GM12878 (cell line): ENCODE data around the gene CYP4A22. TPM values are rescaled to one million over a fixed set of nuclear protein-coding genes. Genes with fewer than 3 reads are reported as not detected.

ENCODE experiments used
- ATAC-seq: fragments of 200-7000 bp; cut with Tn5 transposase; 3 replicates; pipeline ENCODE4 v1.9.1; 2020; ENCODE audit warnings: mild to moderate bottlenecking, moderate library complexity
- BruUV-seq: library from RNA; stranded (reverse); fragments of 400-500 nt; replicated peaks from 2 replicates; lab custom pipeline; 2021; lab: Mats Ljungman, UMichigan
- CTCF ChIA-PET: fragments of 300-600 bp; sonication (Branson Sonifier 250); formaldehyde crosslinking; extraction: SDS; loops from one replicate; lab custom pipeline; 2021; ENCODE audit warnings: inconsistent platforms; lab: Yijun Ruan, JAX
- POLR2A ChIA-PET: fragments of 350-600 bp; formaldehyde crosslinking; extraction: SDS; loops from one replicate; lab custom pipeline; 2021; ENCODE audit warnings: inconsistent platforms; lab: Charles Lee
- RAD21 ChIA-PET: fragments of 300-600 bp; sonication (Branson Sonifier 250); formaldehyde crosslinking; loops from one replicate; lab custom pipeline; 2023; ENCODE audit warnings: antibody characterized with exemption; ENCODE audit not compliant: unreplicated experiment; lab: Charles Lee
- SMC1A ChIA-PET: fragments of 300-600 bp; sonication (Branson Sonifier 250); formaldehyde crosslinking; loops from one replicate; lab custom pipeline; 2023; ENCODE audit not compliant: unreplicated experiment, uncharacterized antibody; lab: Charles Lee
- DNase-seq: peaks from one replicate; pipeline ENCODE4 v3.0.0-alpha.2; 2011; ENCODE audit warnings: low read depth, low spot score
- FAIRE-seq: peaks from 3 replicates; lab custom pipeline; 2011; peaks lifted over from hg19 to GRCh38; lab: Jason Lieb, UNC
- H2AFZ ChIP-seq: 2 replicates; pipeline ENCODE4 v1.6.0; 2011; ENCODE audit warnings: low read depth, low read length, control low read depth; ENCODE audit not compliant: control insufficient read depth
- H3K27ac ChIP-seq: 2 replicates; pipeline ENCODE4 v1.5.1; 2011; ENCODE audit warnings: control low read depth; ENCODE audit not compliant: control insufficient read depth, insufficient read depth
- H3K27me3 ChIP-seq, 2 experiments: replicated peaks in 1 of 2; 2 replicates each; pipeline versions ENCODE4 v1.6.0 to v1.6.1; 2011; ENCODE audit warnings: low read length in 1 of 2; ENCODE audit not compliant: control insufficient read depth in 2 of 2, insufficient read depth in 2 of 2
- H3K36me3 ChIP-seq, 2 experiments: 2 replicates each; pipeline ENCODE4 v1.5.1; 2011; ENCODE audit warnings: low read length in 1 of 2; ENCODE audit not compliant: control insufficient read depth in 2 of 2, insufficient read depth in 2 of 2
- H3K4me1 ChIP-seq: 2 replicates; pipeline ENCODE4 v1.6.1; 2011; ENCODE audit warnings: mild to moderate bottlenecking, low read length, moderate library complexity, mixed read lengths; ENCODE audit not compliant: control insufficient read depth, insufficient read depth
- H3K4me2 ChIP-seq: 2 replicates; pipeline ENCODE4 v1.6.0; 2011; ENCODE audit warnings: control low read depth; ENCODE audit not compliant: control insufficient read depth, insufficient read depth
- H3K4me3 ChIP-seq: fragments of 200-600 bp; sonication (generic); 2 replicates; pipeline ENCODE4 v1.5.1; 2016
- H3K79me2 ChIP-seq: 2 replicates; pipeline ENCODE4 v1.6.0; 2011; ENCODE audit warnings: low read length; ENCODE audit not compliant: control insufficient read depth, insufficient read depth
- H3K9ac ChIP-seq: 2 replicates; pipeline ENCODE4 v1.8.0; 2011; ENCODE audit warnings: low read length, control low read depth, mixed read lengths; ENCODE audit not compliant: control insufficient read depth, insufficient read depth
- H3K9me3 ChIP-seq: replicated peaks from 3 replicates; pipeline ENCODE4 v1.5.1; 2011; ENCODE audit warnings: mild to moderate bottlenecking, low read length; ENCODE audit not compliant: control insufficient read depth, insufficient read depth
- H4K20me1 ChIP-seq: 2 replicates; pipeline ENCODE4 v1.6.0; 2011; ENCODE audit not compliant: control insufficient read depth, insufficient read depth
- ASH2L ChIP-seq: fragments of 300-600, 200-600 bp; sonication (generic); IDR thresholded peaks from 2 replicates; pipeline ENCODE4 v1.6.1; 2017; ENCODE audit warnings: low read depth, mild to moderate bottlenecking, borderline replicate concordance
- HDGF ChIP-seq: fragments of 450-650 bp; IDR thresholded peaks from 2 replicates; pipeline ENCODE4 v1.6.1; 2016; ENCODE audit warnings: antibody characterized with exemption
- IKZF2 ChIP-seq, 2 experiments: fragments of 450-650 bp; IDR thresholded peaks; 2 replicates each; pipeline ENCODE4 v1.6.1; 2017; ENCODE audit warnings: mild to moderate bottlenecking in 2 of 2, moderate library complexity in 2 of 2
- JUNB ChIP-seq: IDR thresholded peaks from 2 replicates; pipeline ENCODE4 v1.6.1; 2016; ENCODE audit warnings: antibody characterized with exemption, mild to moderate bottlenecking
- MAX ChIP-seq: IDR thresholded peaks from 2 replicates; pipeline ENCODE4 v1.6.1; 2012; ENCODE audit warnings: low read depth, low read length, improper control_type of control experiment
- PAX5 ChIP-seq: IDR thresholded peaks from 2 replicates; pipeline ENCODE4 v1.6.1; 2011; ENCODE audit warnings: low read depth, low read length, borderline replicate concordance
- RB1 ChIP-seq: fragments of 450-650 bp; formaldehyde crosslinking; IDR thresholded peaks from 2 replicates; pipeline ENCODE4 v1.6.1; 2017; ENCODE audit warnings: mild to moderate bottlenecking, borderline replicate concordance
- RELA ChIP-seq: fragments of 450-650 bp; IDR thresholded peaks from 2 replicates; pipeline ENCODE4 v1.8.0; 2014; ENCODE audit warnings: borderline replicate concordance; ENCODE audit not compliant: partially characterized antibody
- RUNX3 ChIP-seq: IDR thresholded peaks from 2 replicates; pipeline ENCODE4 v1.6.1; 2012; ENCODE audit warnings: low read length, inconsistent platforms
- SMAD5 ChIP-seq: IDR thresholded peaks from 2 replicates; pipeline ENCODE4 v1.6.1; 2016; ENCODE audit warnings: antibody characterized with exemption, low read depth
- WRNIP1 ChIP-seq: IDR thresholded peaks from 2 replicates; pipeline ENCODE4 v1.6.1; 2011; ENCODE audit warnings: low read depth, low read length, improper control_type of control experiment, borderline replicate concordance
- ZNF24 ChIP-seq: fragments of 450-650 bp; IDR thresholded peaks from 2 replicates; pipeline ENCODE4 v1.6.1; 2017; ENCODE audit warnings: antibody characterized with exemption, mild to moderate bottlenecking
- WGBS: methylation state at CpG from one replicate; pipeline ENCODE4 v1.1.6; 2016; ENCODE audit warnings: low lambda C conversion rate; ENCODE audit not compliant: insufficient replicate concordance, insufficient coverage; ENCODE audit errors: missing lambda C conversion rate; 5-methylcytosine and 5-hydroxymethylcytosine counted together
- in situ Hi-C: fragments of 300-500 bp; cut with MboI; formaldehyde crosslinking; loops from 9 replicates; pipeline ENCODE4 v1.14.3; 2018; ENCODE audit warnings: mixed read lengths
- intact Hi-C: fragments of 100-400 bp; cut with micrococcal nuclease; formaldehyde crosslinking; loops from one replicate; pipeline ENCODE4 v1.14.2; 2022; ENCODE audit not compliant: unreplicated experiment
- polyA plus RNA-seq, 11 experiments: library from polyadenylated mRNA; depleted of rRNA in 4 of 11; unstranded in 6 of 11; stranded (reverse) in 5 of 11; fragments of >200 nt; fragmentation: Nextera tagmentation in 4 of 11; fragmentation: Illumina TruSeq in 1 of 11; extraction: Ambion mirVana in 4 of 11; extraction: Trizol in 1 of 11; gene quantifications; 1 replicate in 1 of 11; 2 replicates in 10 of 11; pipeline versions ENCODE4 v1.2.1 to v1.2.3, GENCODE V29; 2011 to 2016; ENCODE audit warnings: inconsistent platforms in 2 of 11, missing spikeins in 2 of 11, low read depth in 1 of 11
- total RNA-seq, 4 experiments: library from RNA; depleted of rRNA in 3 of 4; stranded (reverse); fragments of >200 nt in 3 of 4; fragmentation: Illumina TruSeq in 1 of 4; extraction: Trizol in 1 of 4; gene quantifications; 2 replicates each; pipeline versions ENCODE4 v1.2.1 to v1.2.3, GENCODE V29; 2013 to 2021

The CYP4A22 gene
- total and polyA plus RNA-seq, 10 of the 15 experiments (the other 5 are each of a cell fraction or from before 2014, with no cell fraction given), result not detected

- H2AFZ ChIP-seq, result no peak overlapping the region
- POLR2A ChIA-PET, result no interaction called here
- H3K9ac ChIP-seq, result no peak overlapping the region
- intact Hi-C loops (loop anchor here (5.0 to 10.0 kb wide), 2 partner anchors 234 to 522 kb away; no protein-coding TSS in a partner anchor), in situ Hi-C loops (loop anchor here (5.0 kb wide), 1 partner anchor 532 kb away; no protein-coding TSS in a partner anchor)
- WGBS, result 37% methylated on average over 5 of the region's 5 CpGs
- no peak for DNase-seq
- H3K27me3 ChIP-seq, result peaks cover 0 to 5% of the 10 kb centered on the region in 2 experiments; a peak in 2 of 4 replicates
- RAD21 ChIA-PET, result interaction anchor here (0.9 to 1.5 kb wide), 2 partner anchors 11 to 72 kb away, joined by 3 to 5 read pairs; no protein-coding TSS in a partner anchor
- H3K9me3 ChIP-seq, result no peaks in the 10 kb centered on the region
- CTCF ChIA-PET, result interaction anchor here (0.6 to 6.5 kb wide), 5 partner anchors 12 to 246 kb away, joined by 3 to 71 read pairs (median 5); no protein-coding TSS in a partner anchor
- H3K36me3 ChIP-seq, result no peaks in the 10 kb centered on the region
- SMC1A ChIA-PET, result interaction anchor here (1.1 kb wide), 1 partner anchor 11 kb away, joined by 5 read pairs; no protein-coding TSS in a partner anchor
- no peaks in the 10 kb centered on the region for H3K79me2 ChIP-seq
- no peaks in the 10 kb centered on the region for H3K4me1 ChIP-seq
- no peak overlapping the region for H3K4me2 ChIP-seq
- TF ChIP-seq WRNIP1 (no peak), SMAD5 (no peak), MAX (no peak), ZNF24 (no peak), PAX5 (no peak), JUNB (no peak), RB1 (no peak), RELA (no peak), RUNX3 (no peak), HDGF (no peak), ASH2L (no peak), IKZF2 (IDR thresholded peaks at IDR 0.05) (no peak)
- BruUV-seq, result no TSS peak
- ATAC-seq, result no peak
- H3K4me3 ChIP-seq, result no peak overlapping the region
- H4K20me1 ChIP-seq, result no peaks in the 10 kb centered on the region
- H3K27ac ChIP-seq, result no peak overlapping the region
- no peak for FAIRE-seq
Measured at GRCh38 chr1:47190509-47190855, 53.2 kb downstream of the CYP4A22 start.
